NK-92 (cell line): ENCODE measurements around the gene HNRNPH3.
"Not testable (repeated sequence)": the region's sequence is repeated elsewhere in the genome, so short reads cannot be mapped to it uniquely, and the experiment has no call there.

Experiments used
- DNase-seq: peaks from one replicate; lab custom pipeline; 2025; ENCODE audit not compliant: unreplicated experiment; lab: John Stamatoyannopoulos, UW

Gene HNRNPH3

GRCh38 chr10:68331455-68332258, at the start of gene HNRNPH3:
HNRNPH3 (plus strand) TSS chr10:68332064; CDS start chr10:68337222, 5,158 bp downstream.
- peak; percentile 75 for DNase-seq

- DNase-seq = no peak
These were observed 47.5 kb upstream of the HNRNPH3 start for GRCh38 chr10:68284062-68285001.

- no peak for DNase-seq
These were observed 43.1 kb upstream of the HNRNPH3 start for GRCh38 chr10:68288717-68289116.

- no peak for DNase-seq
These were observed 41.1 kb upstream of the HNRNPH3 start for GRCh38 chr10:68290736-68291135.

- DNase-seq = no peak
These were observed 34.8 kb upstream of the HNRNPH3 start for GRCh38 chr10:68296843-68297663.

- DNase-seq = no peak
These were observed 30.6 kb upstream of the HNRNPH3 start for GRCh38 chr10:68301301-68301700.

GRCh38 chr10:68301790-68302502, 29.9 kb upstream of the HNRNPH3 start:
- no peak for DNase-seq

GRCh38 chr10:68302503-68302823, 29.4 kb upstream of the HNRNPH3 start:
- DNase-seq = no peak

GRCh38 chr10:68302871-68303270, 29.0 kb upstream of the HNRNPH3 start:
- DNase-seq = no peak

- DNase-seq = no peak
These were observed 27.9 kb upstream of the HNRNPH3 start for GRCh38 chr10:68303849-68304412.

GRCh38 chr10:68305854-68306253, 26.0 kb upstream of the HNRNPH3 start:
- DNase-seq = no peak

GRCh38 chr10:68310531-68310930, 21.3 kb upstream of the HNRNPH3 start:
- no peak for DNase-seq

- not testable (repeated sequence) for DNase-seq
These were observed 16.9 kb upstream of the HNRNPH3 start for GRCh38 chr10:68314930-68315329.

GRCh38 chr10:68315582-68315981, 16.3 kb upstream of the HNRNPH3 start:
- no peak for DNase-seq

- DNase-seq = no peak
These were observed 13.4 kb upstream of the HNRNPH3 start for GRCh38 chr10:68318331-68319059.

- not testable (repeated sequence) for DNase-seq
These were observed 7.5 kb upstream of the HNRNPH3 start for GRCh38 chr10:68324396-68324795.

- DNase-seq = no peak
These were observed 3.7 kb upstream of the HNRNPH3 start for GRCh38 chr10:68327889-68328786.

GRCh38 chr10:68329506-68329861, 2.4 kb upstream of the HNRNPH3 start:
- no peak for DNase-seq
